Left renal cortex interstitium (tissue), 4 donors: ENCODE data around the gene GPX5. TPM values are rescaled to one million over a fixed set of nuclear protein-coding genes. Genes with fewer than 3 reads are reported as not detected.

ENCODE experiments used
- DNase-seq, 4 donors: peaks; one replicate each; pipeline ENCODE4 v3.0.0-alpha.2; 2013; ENCODE audit warnings: low read depth in 4 of 4, low spot score in 2 of 4, missing footprints in 1 of 4
- polyA plus RNA-seq, 4 donors: library from polyadenylated mRNA; unstranded; fragments of 120-200 nt; gene quantifications; one replicate each; pipeline ENCODE4 v1.2.1, GENCODE V29; 2013; ENCODE audit not compliant: insufficient read length in 4 of 4

The GPX5 gene
- polyA plus RNA-seq, 4 donors, result not detected

- DNase-seq, result no peak
Measured at GRCh38 chr6:28553384-28553985, 27.8 kb downstream of the GPX5 start.

DNA sequence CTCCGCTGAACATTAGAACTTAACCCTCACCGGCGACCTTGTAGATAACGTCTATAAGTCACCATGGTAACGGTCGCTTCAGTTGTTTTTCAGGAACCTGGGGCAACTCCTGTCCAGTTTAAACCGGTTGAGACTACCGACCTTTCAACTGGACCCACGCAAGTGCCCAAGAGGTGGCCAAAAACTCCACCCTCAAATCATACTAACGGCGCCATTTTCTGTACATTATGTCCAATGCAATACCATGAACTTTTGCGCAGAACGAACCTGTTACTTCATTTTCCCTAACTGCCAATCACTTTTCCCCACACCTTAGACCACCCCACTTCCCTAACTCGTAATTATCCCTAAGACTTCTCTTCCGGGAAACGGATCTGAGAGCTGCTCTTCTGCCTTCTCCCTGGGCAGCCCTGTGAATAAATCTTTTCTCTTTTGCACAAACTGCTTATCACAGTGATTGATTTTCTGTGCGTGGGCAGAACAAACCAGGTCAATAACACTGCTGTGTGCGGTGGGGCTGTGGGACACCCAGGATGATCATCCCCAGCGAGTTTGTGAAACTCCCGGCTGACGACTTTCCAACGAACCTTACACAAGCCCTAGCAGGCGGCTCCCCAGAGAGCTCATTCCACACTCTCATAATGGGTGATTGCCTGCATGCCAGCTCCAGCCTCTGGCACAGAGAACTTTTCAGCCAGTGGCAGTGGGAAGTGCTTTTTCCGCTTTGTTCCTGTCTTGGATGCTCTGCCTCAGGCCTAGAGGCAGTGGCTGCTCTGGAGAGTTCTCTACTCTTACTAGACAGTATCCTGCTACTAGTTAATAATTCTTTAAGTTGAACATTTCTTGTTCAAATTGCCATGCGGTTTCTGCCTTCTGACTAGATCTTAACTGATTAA, 28.6 kb downstream of the GPX5 start:
- DNase-seq, result no peak

- no peak for DNase-seq
Measured at GRCh38 chr6:28555136-28555535, 29.5 kb downstream of the GPX5 start.

DNA sequence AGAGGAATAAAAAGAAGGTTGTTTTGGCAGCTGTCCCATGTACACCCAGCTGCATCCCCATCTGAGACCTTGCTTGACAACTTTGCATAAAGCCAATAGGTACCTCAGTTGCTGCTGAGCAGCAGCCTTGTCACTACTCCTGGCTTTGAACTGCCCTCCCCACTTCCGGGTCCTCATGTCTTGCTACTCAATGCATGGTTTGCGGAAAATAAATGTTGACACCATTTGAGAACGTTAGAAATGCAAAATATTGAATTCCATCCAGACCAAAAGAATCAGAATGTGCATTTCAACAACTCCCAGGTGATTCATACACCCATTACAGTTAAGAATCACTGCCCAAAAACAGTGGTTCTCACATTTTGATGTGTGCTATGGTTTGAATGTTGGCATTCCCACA, 32.9 kb downstream of the GPX5 start:
- DNase-seq, result no peak

DNA sequence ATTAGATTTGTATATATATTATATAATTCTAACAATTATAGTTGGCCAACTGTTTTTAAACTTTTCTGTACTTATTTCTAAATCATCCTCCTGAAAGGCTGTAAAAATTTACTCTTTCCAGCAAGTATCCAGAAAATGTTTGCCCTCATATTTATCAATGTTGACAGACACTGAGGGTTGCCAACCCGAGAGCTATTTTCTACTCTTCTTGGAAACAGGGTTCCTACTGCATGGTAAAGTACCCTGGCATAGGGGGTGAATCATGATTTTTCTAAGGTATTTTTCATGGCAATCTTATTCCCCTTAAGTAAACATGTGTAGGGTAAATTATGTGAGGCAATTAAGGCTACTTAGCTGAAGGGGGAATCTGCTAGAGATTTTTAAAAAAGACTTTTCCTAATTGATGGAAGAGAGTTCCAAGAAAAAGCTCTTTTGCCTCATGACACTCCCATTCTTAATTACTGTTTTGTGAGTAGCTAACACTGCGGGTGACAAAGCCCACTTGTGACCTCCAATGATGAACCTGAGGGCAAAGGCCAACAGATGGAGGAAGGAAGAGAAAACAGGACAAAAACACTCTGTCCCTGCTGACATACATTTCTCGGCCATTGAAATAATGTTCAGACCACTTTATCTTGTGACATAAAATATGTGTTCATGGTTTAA, 37.9 kb downstream of the GPX5 start:
- DNase-seq, result no peak

DNA sequence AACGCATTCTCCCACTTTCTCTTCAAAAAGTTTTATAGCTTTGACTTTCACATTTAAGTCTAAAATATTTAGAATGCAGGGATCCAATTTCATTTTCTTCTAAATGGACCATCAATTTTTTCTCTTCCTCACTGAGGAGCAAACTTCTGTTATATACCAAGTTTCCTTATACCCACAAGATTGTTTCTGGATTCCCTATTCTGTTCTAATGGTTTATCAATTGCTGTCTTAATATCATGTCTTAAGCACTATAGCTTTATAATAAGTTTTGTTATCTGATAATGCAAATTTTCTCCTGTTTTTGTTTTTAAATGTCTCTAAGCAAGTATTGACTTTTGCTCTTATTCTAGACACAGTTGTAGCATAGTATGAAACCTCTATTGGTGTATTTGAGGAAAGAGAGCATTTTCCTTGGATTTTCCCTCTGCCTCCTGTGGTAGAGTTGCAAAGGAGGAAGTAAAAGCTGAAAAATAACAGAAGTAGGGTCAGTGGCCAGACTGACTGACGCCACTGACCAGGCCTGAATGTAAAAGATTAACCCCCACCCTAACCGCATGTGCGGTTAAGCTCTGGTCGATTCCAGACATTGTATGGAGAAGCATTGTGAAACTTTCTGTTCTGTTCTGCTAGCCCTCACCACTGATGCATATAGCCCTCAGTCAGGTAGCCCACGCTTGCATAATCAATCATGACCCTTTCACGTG, 40.3 kb downstream of the GPX5 start:
- no peak for DNase-seq

GRCh38 chr6:28566527-28567252, 41.0 kb downstream of the GPX5 start:
- no peak for DNase-seq

GRCh38 chr6:28567506-28567905, 41.8 kb downstream of the GPX5 start:
- no peak for DNase-seq

DNA sequence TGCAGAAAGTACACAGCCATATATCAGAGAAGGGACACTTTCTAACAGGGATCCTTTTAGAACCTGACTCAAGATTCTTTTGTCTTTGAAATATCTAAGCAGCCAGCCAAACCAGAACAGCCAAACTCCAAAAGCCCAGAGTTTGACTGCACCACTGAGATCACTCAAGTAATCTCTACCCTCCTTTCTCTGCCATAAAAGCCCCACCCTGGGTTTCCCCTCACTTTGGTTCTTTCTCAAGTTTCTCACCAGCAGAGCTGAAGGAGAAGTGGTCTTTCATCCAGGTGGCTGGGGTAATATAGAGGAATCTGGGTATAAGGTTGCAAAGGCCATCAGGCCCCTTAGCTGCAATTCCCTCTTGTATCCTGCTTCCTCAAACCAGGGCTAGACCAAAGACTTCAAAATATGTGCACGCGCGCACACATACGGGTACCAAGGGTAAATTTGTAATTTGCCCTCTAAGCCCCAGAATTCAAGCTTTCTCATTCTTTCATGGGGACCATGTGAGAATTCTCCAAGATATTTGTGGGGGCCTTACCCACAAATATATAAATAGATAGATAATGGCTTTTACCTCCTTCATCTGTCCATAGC, 42.9 kb downstream of the GPX5 start:
- DNase-seq, result no peak

DNA sequence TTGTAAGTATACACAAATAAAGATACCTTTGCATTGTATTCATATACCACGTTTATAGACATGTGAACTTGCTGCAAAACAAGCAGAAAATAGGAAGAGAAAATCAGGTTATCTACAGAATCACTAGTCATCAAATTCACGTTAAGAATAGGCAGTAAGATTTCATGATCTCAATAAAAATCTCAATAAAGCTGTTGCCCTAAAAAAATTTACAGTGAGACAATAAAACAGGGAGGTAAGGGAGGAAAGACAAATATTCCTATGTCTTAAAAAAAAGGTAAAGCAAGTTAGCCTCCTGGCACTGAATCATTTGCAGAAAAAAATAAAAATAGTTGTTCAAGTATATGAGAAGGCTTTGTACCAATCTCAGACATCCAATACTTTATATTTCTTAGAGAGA, 44.1 kb downstream of the GPX5 start:
- DNase-seq, result no peak

- DNase-seq, result no peak
Measured at GRCh38 chr6:28580475-28580874, 54.8 kb downstream of the GPX5 start.

GRCh38 chr6:28583463-28583862, 57.8 kb downstream of the GPX5 start:
- DNase-seq, result no peak

Other genes starting within 250 kb of the GPX5 start
- gene PGBD1, start 244.3 kb upstream of the GPX5 start, polyA plus RNA-seq, result 10 to 100 TPM in 2 of 4 donors, 1 to 10 TPM in 2; 9.0 to 12.7 (median 10.7) TPM
- 10 to 100 TPM in 2 of 4 donors, 1 to 10 TPM in 2; 8.1 to 11.5 (median 10.3) TPM for gene ZSCAN31, start 189.7 kb upstream of the GPX5 start, polyA plus RNA-seq
- gene ZKSCAN3, start 175.9 kb upstream of the GPX5 start, polyA plus RNA-seq, result 10 to 100 TPM in 2 of 4 donors, 1 to 10 TPM in 2; 6.9 to 14.6 (median 11.0) TPM
- 10 to 100 TPM; 12.4 to 17.1 (median 15.6) TPM for gene ZSCAN12, start 126.1 kb upstream of the GPX5 start, polyA plus RNA-seq
- gene ZSCAN23, start 82.4 kb upstream of the GPX5 start, polyA plus RNA-seq, result 10 to 100 TPM; 15.1 to 17.9 (median 16.6) TPM
- not detected for gene GPX6, start 10.1 kb upstream of the GPX5 start, polyA plus RNA-seq